LNCaP clone FGC (cell line): ENCODE data around the gene C10orf71.

ENCODE experiments used
- DNase-seq: peaks from one replicate; pipeline ENCODE4 v3.0.0-alpha.2; 2011; ENCODE audit warnings: low read depth
- H3K4me3 ChIP-seq: 2 replicates; pipeline ENCODE4 v1.5.1; 2011; ENCODE audit warnings: mild to moderate bottlenecking, low read depth, low read length, control low read depth
- TF ChIP-seq, protein P1 (sequence below): IDR thresholded peaks from 2 replicates; pipeline ENCODE4 v1.5.1; 2012; ENCODE audit warnings: mild to moderate bottlenecking; ENCODE audit not compliant: control insufficient read depth, insufficient read depth; ENCODE audit errors: extremely low read depth

Gene C10orf71

DNA sequence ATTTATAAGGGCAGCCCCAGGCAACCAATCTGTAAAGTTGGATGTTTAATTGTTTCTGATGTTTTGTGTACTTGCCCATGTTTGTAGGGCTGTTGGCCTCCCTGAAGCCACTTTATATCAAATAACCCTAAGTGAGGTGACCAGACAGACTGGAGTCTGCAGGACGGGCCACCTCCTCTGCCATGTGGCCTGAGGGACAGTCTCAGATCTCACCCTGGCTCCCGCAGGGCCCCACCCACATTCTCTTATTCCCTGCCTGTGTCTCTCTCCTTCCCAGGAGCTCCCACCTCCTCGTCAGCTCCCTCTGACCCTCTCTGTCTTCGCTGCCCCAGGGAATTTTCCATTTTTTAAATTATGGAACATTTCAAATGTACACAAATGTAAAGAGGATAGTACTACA, 9.5 kb upstream of the C10orf71 start:
- H3K4me3 ChIP-seq = no peak overlapping the region
- TF ChIP-seq, protein P1, sequence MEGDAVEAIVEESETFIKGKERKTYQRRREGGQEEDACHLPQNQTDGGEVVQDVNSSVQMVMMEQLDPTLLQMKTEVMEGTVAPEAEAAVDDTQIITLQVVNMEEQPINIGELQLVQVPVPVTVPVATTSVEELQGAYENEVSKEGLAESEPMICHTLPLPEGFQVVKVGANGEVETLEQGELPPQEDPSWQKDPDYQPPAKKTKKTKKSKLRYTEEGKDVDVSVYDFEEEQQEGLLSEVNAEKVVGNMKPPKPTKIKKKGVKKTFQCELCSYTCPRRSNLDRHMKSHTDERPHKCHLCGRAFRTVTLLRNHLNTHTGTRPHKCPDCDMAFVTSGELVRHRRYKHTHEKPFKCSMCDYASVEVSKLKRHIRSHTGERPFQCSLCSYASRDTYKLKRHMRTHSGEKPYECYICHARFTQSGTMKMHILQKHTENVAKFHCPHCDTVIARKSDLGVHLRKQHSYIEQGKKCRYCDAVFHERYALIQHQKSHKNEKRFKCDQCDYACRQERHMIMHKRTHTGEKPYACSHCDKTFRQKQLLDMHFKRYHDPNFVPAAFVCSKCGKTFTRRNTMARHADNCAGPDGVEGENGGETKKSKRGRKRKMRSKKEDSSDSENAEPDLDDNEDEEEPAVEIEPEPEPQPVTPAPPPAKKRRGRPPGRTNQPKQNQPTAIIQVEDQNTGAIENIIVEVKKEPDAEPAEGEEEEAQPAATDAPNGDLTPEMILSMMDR = no peak
- DNase-seq = no peak

DNA sequence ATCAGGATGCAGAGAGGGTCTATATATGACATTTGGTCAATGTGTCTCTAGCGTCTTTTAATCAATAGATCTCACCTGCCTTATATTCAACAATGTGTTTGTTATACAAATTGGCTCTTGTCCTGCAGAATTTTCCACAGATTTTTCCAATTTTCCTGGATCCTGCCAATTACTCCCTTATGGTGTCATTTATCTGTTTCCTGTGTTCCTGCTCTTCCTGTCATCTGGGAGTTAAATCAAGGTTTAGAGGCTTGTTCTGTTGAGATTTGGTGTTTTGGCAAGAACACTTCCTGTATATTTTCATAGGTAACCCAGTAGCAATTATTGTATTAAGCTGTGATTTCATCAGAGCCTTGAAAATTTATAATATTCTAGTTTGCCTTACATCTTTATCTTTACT, 8.8 kb upstream of the C10orf71 start:
- TF ChIP-seq, protein P1 = no peak
- DNase-seq = no peak
- no peak overlapping the region for H3K4me3 ChIP-seq

DNA sequence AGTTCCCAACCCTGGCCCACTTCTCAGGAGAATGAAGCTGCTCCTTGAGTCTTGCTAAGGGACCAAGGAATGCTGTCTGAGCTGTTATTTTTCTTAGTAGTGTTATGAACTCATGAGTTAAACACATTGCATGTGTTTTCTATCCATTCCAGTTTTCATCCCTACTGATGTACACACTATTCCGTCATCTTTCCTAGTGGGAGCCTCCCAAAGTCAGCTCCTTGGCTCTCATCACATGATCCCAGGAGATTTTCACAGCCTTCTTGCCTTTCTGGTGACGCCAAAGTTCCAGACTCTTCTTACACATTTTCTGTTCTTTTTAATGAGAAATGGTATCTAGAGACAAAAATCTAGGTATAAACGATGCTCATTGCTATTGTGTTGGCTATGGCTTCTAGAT, 8.4 kb upstream of the C10orf71 start:
- TF ChIP-seq, protein P1 = no peak
- no peak for DNase-seq
- no peak overlapping the region for H3K4me3 ChIP-seq

DNA sequence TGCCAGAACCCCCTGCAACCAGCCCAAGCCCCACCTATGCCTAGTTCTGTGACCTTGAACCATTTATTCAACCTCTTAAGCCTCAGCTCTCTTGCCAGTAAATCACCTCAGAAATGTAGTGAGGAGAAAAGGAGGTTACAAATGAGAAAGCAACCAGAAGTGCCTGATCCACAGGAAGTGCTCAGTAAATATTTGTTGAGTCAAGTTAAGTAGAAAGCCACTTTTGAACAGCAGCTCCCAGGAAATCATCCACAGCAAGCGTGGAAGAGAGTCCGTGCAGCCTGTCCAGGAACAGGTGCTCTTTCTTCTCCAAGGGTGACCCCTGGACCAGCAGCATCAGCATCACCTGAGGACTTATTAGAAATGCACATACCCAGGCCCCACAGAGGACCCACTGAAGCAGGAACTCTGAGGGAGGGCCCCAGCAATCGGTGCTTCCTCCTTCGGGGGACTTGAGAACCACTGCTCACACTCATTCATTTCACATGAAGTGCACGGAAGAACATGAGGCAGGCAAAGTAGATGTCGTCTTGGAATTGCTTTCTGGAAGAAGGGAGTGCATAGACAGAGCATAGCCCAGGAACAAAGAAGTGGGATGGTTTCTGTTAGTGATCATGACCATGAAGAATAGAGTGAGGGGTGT, 6.3 kb upstream of the C10orf71 start:
- H3K4me3 ChIP-seq = no peak overlapping the region
- TF ChIP-seq, protein P1 = no peak
- DNase-seq = no peak

DNA sequence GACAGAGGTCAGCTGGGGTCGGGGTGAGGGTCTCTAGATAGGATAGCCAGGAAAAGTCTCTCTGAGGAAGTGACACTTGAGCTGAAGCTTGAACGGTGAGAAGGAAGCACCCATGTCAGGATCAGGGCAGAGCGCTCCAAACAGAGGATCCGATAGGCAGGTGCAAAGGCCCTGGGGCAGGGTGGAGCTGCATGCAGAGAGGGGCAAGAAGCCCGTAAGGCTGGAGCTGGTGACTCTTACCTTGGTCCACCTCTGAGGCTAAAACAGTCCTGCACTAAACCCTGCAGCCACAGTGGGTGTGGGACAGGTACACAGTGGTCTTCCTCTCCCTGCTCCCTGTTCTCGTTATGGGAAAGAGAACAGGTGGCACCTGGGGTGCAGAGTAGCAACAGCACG, 5.8 kb upstream of the C10orf71 start:
- TF ChIP-seq, protein P1 = no peak
- DNase-seq = no peak
- no peak overlapping the region for H3K4me3 ChIP-seq

- no peak overlapping the region for H3K4me3 ChIP-seq
- TF ChIP-seq, protein P1 = no peak
- DNase-seq = no peak
These were observed 4.2 kb upstream of the C10orf71 start for GRCh38 chr10:49294731-49295130.

DNA sequence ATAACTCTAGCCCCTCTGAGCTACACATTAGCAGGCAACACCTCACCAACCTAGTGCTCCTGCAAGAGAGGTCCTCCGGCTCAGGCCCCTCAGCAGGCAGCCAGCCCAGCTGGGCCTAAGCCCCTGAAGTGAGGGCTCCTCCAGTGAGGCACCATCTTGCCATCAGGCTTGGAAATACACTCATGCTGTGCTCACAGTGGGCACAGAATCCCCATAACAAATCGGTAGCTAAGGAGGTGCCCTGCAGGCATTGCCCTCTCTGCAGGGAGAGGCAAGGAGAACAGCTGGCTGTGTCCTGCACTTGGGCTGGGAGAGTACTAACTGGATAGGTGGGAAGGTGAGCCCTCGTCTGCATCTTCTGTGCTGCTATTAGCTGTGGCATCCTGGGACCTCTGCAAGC, 3.7 kb upstream of the C10orf71 start:
- no peak for DNase-seq

More for the DNA sequence above, 3.7 kb upstream of the C10orf71 start:
- H3K4me3 ChIP-seq = no peak overlapping the region
- TF ChIP-seq, protein P1 = no peak
